ENCODE results near the gene PPP1R2B. TPM values are rescaled to one million over a fixed set of nuclear protein-coding genes. Genes with fewer than 3 reads are reported as not detected.

Gene PPP1R2B
- total and polyA plus RNA-seq, 2 experiments from 2014 or later, result not detected

GRCh38 chr5:156871212-156871611 is 21.1 kb downstream of the PPP1R2B start:
- no peak for DNase-seq (ENCODE audit: low read depth in 1 of 2, low spot score in 1 of 2)
- H3K27me3 ChIP-seq, result no peaks in the 10 kb centered on the region

GRCh38 chr5:156879665-156880285 is 29.7 kb downstream of the PPP1R2B start:
- no peak overlapping the region for H3K27ac ChIP-seq
- no peaks in the 10 kb centered on the region for H3K36me3 ChIP-seq
- no peaks in the 10 kb centered on the region for H3K9me3 ChIP-seq (ENCODE audit: low read depth)
- no peaks in the 10 kb centered on the region for H3K27me3 ChIP-seq
- no peak for TF ChIP-seq CTCF (IDR thresholded peaks at IDR 0.05; ENCODE audit: low read depth, low read length)
- no peak for DNase-seq (ENCODE audit: low read depth in 1 of 2, low spot score in 1 of 2)
- no peak overlapping the region for H3K4me3 ChIP-seq
- H3K4me1 ChIP-seq (ENCODE audit: low read depth), result no peaks in the 10 kb centered on the region

More at GRCh38 chr5:156871212-156871611, 21.1 kb downstream of the PPP1R2B start:
- no peaks in the 10 kb centered on the region for H3K9me3 ChIP-seq (ENCODE audit: low read depth)
- no peak overlapping the region for H3K4me3 ChIP-seq
- H3K4me1 ChIP-seq (ENCODE audit: low read depth), result no peaks in the 10 kb centered on the region
- no peaks in the 10 kb centered on the region for H3K36me3 ChIP-seq
- TF ChIP-seq CTCF (IDR thresholded peaks at IDR 0.05; ENCODE audit: low read depth, low read length), result no peak
- H3K27ac ChIP-seq, result no peak overlapping the region

- Histone ChIP-seq H3K27ac (no peak overlapping the region), H3K9me3 (ENCODE audit: low read depth) (no peaks in the 10 kb centered on the region)
- TF ChIP-seq CTCF (IDR thresholded peaks at IDR 0.05; ENCODE audit: low read depth, low read length), result no peak
Observed at GRCh38 chr5:156883316-156883875, 33.3 kb downstream of the PPP1R2B start.

GRCh38 chr5:156888520-156888919 is 38.4 kb downstream of the PPP1R2B start:
- H3K27me3 ChIP-seq, result no peaks in the 10 kb centered on the region
- no peak overlapping the region for H3K4me3 ChIP-seq
- no peak for DNase-seq (ENCODE audit: low read depth in 1 of 2, low spot score in 1 of 2)
- TF ChIP-seq CTCF (IDR thresholded peaks at IDR 0.05; ENCODE audit: low read depth, low read length), result no peak
- H3K27ac ChIP-seq, result no peak overlapping the region
- H3K4me1 ChIP-seq (ENCODE audit: low read depth), result peaks cover 3% of the 10 kb centered on the region
- no peaks in the 10 kb centered on the region for H3K36me3 ChIP-seq
- no peaks in the 10 kb centered on the region for H3K9me3 ChIP-seq (ENCODE audit: low read depth)

More at GRCh38 chr5:156883316-156883875, 33.3 kb downstream of the PPP1R2B start:
- Histone ChIP-seq H3K36me3 (no peaks in the 10 kb centered on the region), H3K4me1 (ENCODE audit: low read depth) (no peaks in the 10 kb centered on the region), H3K4me3 (no peak overlapping the region), H3K27me3 (no peaks in the 10 kb centered on the region)
- DNase-seq (ENCODE audit: low read depth in 1 of 2, low spot score in 1 of 2), result no peak

- no peak for DNase-seq (ENCODE audit: low read depth in 1 of 2, low spot score in 1 of 2)
- H3K27me3 ChIP-seq, result no peaks in the 10 kb centered on the region
- H3K27ac ChIP-seq, result no peak overlapping the region
- no peak overlapping the region for H3K4me3 ChIP-seq
- H3K9me3 ChIP-seq (ENCODE audit: low read depth), result no peaks in the 10 kb centered on the region
- peaks cover 3% of the 10 kb centered on the region for H3K4me1 ChIP-seq (ENCODE audit: low read depth)
- no peak for TF ChIP-seq CTCF (IDR thresholded peaks at IDR 0.05; ENCODE audit: low read depth, low read length)
- H3K36me3 ChIP-seq, result no peaks in the 10 kb centered on the region
Observed at GRCh38 chr5:156892223-156892622, 42.1 kb downstream of the PPP1R2B start.
